Measurements from ENCODE around the gene FAM222A.
A peak's percentile ranks its signal among the peaks of the same experiment; 100 is the strongest.

The FAM222A gene

GRCh38 chr12:109711596-109712461, 1.8 kb upstream of the FAM222A start:
- no peak for DNase-seq

- peak; percentile 45 for DNase-seq
These were observed 702 bp downstream of the FAM222A start for GRCh38 chr12:109714141-109714912.

- DNase-seq: no peak
These were observed 1.3 kb downstream of the FAM222A start for GRCh38 chr12:109714913-109715244.

GRCh38 chr12:109715310-109716091, 1.9 kb downstream of the FAM222A start:
- DNase-seq: no peak

- DNase-seq: no peak
These were observed 2.5 kb downstream of the FAM222A start for GRCh38 chr12:109716092-109716479.

GRCh38 chr12:109716512-109717389, 3.1 kb downstream of the FAM222A start:
- DNase-seq: no peak

- no peak for DNase-seq
These were observed 4.0 kb downstream of the FAM222A start for GRCh38 chr12:109717390-109718357.

GRCh38 chr12:109718390-109718789, 4.8 kb downstream of the FAM222A start:
- DNase-seq: no peak

GRCh38 chr12:109719123-109720022, 5.7 kb downstream of the FAM222A start:
- no peak for DNase-seq

- DNase-seq: no peak
These were observed 6.7 kb downstream of the FAM222A start for GRCh38 chr12:109720152-109720856.

GRCh38 chr12:109720857-109721189, 7.2 kb downstream of the FAM222A start:
- DNase-seq: no peak

GRCh38 chr12:109721276-109721675, 7.7 kb downstream of the FAM222A start:
- no peak for DNase-seq

- DNase-seq: no peak
These were observed 8.5 kb downstream of the FAM222A start for GRCh38 chr12:109722022-109722720.

- no peak for DNase-seq
These were observed 9.1 kb downstream of the FAM222A start for GRCh38 chr12:109722721-109723094.

GRCh38 chr12:109723311-109723881, 9.8 kb downstream of the FAM222A start:
- no peak for DNase-seq

GRCh38 chr12:109724321-109724892, 10.8 kb downstream of the FAM222A start:
- no peak for DNase-seq

- no peak for DNase-seq
These were observed 11.9 kb downstream of the FAM222A start for GRCh38 chr12:109725321-109726105.
